Nephron progenitor cell (in vitro differentiated cells): ENCODE results near the gene SULT1A3.
"Not testable (repeated sequence)": the region's sequence is repeated elsewhere in the genome, so short reads cannot be mapped to it uniquely, and the experiment has no call there.

Experiments used
- DNase-seq: peaks from one replicate; pipeline ENCODE4 v3.0.0; 2021
- H3K27ac Mint-ChIP-seq: 2 replicates; pipeline ENCODE4 v1.8.0; 2021; ENCODE audit warnings: mild to moderate bottlenecking, moderate library complexity, mixed read lengths
- H3K27me3 Mint-ChIP-seq: 2 replicates; pipeline ENCODE4 v1.8.0; 2021; ENCODE audit warnings: mild to moderate bottlenecking, low read depth, mixed read lengths; ENCODE audit not compliant: poor library complexity
- H3K36me3 Mint-ChIP-seq: 2 replicates; pipeline ENCODE4 v1.8.0; 2021; ENCODE audit warnings: low read depth, mixed read lengths
- H3K4me1 Mint-ChIP-seq: 2 replicates; pipeline ENCODE4 v1.8.0; 2021; ENCODE audit warnings: mixed read lengths
- H3K4me3 Mint-ChIP-seq: 2 replicates; pipeline ENCODE4 v1.8.0; 2021; ENCODE audit warnings: mild to moderate bottlenecking, moderate library complexity, mixed read lengths
- H3K9me3 Mint-ChIP-seq: 2 replicates; pipeline ENCODE4 v1.8.0; 2021; ENCODE audit warnings: mild to moderate bottlenecking, moderate library complexity, mixed read lengths
- TF ChIP-seq, protein P1 (sequence below): fragments of 200-600 bp; sonication (generic); IDR thresholded peaks from 2 replicates; pipeline ENCODE4 v1.5.0; 2021; ENCODE audit warnings: antibody characterized with exemption

The SULT1A3 gene

DNA sequence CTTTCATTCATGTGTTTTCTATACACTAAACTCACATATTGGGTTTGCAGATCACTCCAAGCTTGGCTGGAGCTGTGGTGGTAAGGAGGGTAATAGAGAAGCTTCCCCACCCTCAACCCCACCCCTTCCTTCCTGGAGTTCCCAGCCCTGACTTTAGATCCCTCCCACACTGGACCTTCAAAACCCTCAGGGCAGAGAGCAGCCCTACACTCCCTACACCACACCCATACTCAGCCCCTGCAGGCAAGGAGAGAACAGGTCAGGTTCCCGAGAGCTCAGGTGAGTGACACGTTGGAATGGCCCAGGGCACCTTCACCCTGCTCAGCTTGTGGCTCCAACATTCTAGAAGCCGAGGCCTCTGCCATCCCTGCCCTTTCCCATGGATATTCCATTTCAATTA is at the start of gene SULT1A3:
TSS of gene SULT1A3 (plus strand) at position 207 of the 400 bp plus-strand sequence. CDS start 1,474 bp downstream, outside the sequence.
- not testable (repeated sequence) for H3K36me3 Mint-ChIP-seq, H3K4me3 Mint-ChIP-seq, H3K9me3 Mint-ChIP-seq, H3K27me3 Mint-ChIP-seq, DNase-seq, H3K4me1 Mint-ChIP-seq, H3K27ac Mint-ChIP-seq

DNA sequence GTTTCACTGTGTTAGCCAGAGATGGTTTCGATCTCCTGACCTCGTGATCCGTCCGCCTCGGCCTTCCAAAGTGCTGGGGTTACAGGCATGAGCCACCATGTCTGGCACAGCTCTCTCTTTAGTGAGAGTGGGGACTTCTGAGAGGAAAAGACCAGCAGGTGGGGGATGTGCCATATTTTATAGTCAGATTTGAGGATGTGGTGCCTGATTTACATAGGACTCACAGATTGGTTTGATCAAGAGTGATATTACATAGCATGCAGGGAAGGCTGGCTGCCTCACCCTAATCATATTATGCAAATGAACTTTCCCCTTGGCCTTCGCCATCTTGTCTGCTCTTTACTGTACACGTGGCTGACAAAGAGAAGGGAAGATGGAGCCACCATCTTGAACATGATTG is 48.0 kb upstream of the SULT1A3 start:
- Mint-ChIP-seq H3K27me3 (peaks cover 28% of the 10 kb centered on the region), H3K4me1 (no peaks in the 10 kb centered on the region), H3K36me3 (no peaks in the 10 kb centered on the region), H3K9me3 (peaks cover 49% of the 10 kb centered on the region), H3K27ac (no peak overlapping the region), H3K4me3 (no peak overlapping the region)
- DNase-seq: no peak
- TF ChIP-seq, protein P1, sequence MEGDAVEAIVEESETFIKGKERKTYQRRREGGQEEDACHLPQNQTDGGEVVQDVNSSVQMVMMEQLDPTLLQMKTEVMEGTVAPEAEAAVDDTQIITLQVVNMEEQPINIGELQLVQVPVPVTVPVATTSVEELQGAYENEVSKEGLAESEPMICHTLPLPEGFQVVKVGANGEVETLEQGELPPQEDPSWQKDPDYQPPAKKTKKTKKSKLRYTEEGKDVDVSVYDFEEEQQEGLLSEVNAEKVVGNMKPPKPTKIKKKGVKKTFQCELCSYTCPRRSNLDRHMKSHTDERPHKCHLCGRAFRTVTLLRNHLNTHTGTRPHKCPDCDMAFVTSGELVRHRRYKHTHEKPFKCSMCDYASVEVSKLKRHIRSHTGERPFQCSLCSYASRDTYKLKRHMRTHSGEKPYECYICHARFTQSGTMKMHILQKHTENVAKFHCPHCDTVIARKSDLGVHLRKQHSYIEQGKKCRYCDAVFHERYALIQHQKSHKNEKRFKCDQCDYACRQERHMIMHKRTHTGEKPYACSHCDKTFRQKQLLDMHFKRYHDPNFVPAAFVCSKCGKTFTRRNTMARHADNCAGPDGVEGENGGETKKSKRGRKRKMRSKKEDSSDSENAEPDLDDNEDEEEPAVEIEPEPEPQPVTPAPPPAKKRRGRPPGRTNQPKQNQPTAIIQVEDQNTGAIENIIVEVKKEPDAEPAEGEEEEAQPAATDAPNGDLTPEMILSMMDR: no peak

DNA sequence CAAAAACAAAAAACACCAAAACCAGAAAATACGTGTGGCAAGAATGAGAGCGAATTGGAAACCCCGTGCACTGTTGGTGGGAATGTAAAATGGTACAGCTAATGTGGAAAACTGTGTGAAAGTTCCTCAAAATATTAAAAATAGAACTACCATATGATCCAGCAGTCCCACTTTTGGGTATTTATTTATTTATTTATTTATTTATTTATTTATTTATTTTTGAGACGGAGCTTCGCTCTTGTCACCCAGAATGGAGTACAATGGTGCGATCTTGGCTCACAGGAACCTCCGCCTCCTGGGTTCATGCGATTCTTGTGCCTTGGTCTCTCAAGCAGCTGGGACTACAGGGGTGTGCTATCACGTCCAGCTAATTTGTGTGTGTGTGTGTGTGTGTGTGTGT is 46.5 kb upstream of the SULT1A3 start:
- no peak for DNase-seq
- TF ChIP-seq, protein P1: no peak
- Mint-ChIP-seq H3K9me3 (peaks cover 49% of the 10 kb centered on the region), H3K4me1 (no peaks in the 10 kb centered on the region), H3K36me3 (no peaks in the 10 kb centered on the region), H3K27ac (no peak overlapping the region), H3K27me3 (peaks cover 18% of the 10 kb centered on the region), H3K4me3 (no peak overlapping the region)

DNA sequence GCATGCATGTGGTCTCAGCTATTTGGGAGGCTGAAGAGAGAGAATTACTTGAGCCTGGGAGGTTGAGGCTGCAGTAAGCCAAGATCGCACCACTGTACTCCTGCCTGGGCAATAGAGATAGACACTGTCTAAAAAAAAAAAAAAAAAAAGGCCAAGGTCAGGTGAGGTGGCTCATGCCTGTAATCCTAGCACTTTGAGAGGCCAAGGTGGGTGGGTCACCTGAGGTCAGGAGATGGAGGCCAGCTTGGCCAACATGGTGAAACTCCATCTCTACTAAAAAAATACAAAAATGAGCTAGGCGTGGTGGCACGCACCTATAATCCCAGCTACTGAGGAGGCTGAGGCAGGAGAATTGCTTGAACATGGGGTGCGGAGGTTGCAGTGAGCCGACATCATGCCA is 43.9 kb upstream of the SULT1A3 start:
- no peaks in the 10 kb centered on the region for H3K4me1 Mint-ChIP-seq
- TF ChIP-seq, protein P1: no peak

GRCh38 chr16:30157214-30157613 is 41.8 kb upstream of the SULT1A3 start:
- H3K27ac Mint-ChIP-seq: no peak overlapping the region
- H3K4me3 Mint-ChIP-seq: no peak overlapping the region
- H3K27me3 Mint-ChIP-seq: peaks cover 16% of the 10 kb centered on the region
- H3K36me3 Mint-ChIP-seq: no peaks in the 10 kb centered on the region
- DNase-seq: no peak
- H3K9me3 Mint-ChIP-seq: peaks cover 17% of the 10 kb centered on the region
- TF ChIP-seq, protein P1: no peak
- H3K4me1 Mint-ChIP-seq: no peaks in the 10 kb centered on the region

More for the DNA sequence above, 43.9 kb upstream of the SULT1A3 start:
- no peaks in the 10 kb centered on the region for H3K36me3 Mint-ChIP-seq
- no peak for DNase-seq
- peaks cover 13% of the 10 kb centered on the region for H3K27me3 Mint-ChIP-seq
- H3K9me3 Mint-ChIP-seq: peaks cover 32% of the 10 kb centered on the region
- no peak overlapping the region for H3K27ac Mint-ChIP-seq
- no peak overlapping the region for H3K4me3 Mint-ChIP-seq

GRCh38 chr16:30163538-30163937 is 35.5 kb upstream of the SULT1A3 start:
- H3K27ac Mint-ChIP-seq: no peak overlapping the region
- peaks cover 5% of the 10 kb centered on the region for H3K36me3 Mint-ChIP-seq
- no peak for DNase-seq
- no peak overlapping the region for H3K4me3 Mint-ChIP-seq
- TF ChIP-seq, protein P1: no peak
- peaks cover 13% of the 10 kb centered on the region for H3K9me3 Mint-ChIP-seq
- H3K27me3 Mint-ChIP-seq: peaks cover 24% of the 10 kb centered on the region
- H3K4me1 Mint-ChIP-seq: no peaks in the 10 kb centered on the region
